ENCODE data around the gene A3GALT2. TPM values are rescaled to one million over a fixed set of nuclear protein-coding genes. Genes with fewer than 3 reads are reported as not detected.

The A3GALT2 gene
- polyA plus RNA-seq, 1 donor from 2014 or later, result 0.35 TPM

- H3K9me2 ChIP-seq (ENCODE audit: insufficient read depth, low read length), result no peaks in the 10 kb centered on the region
- no peak overlapping the region for H2AFZ ChIP-seq (ENCODE audit: low read depth, low read length)
- no peaks in the 10 kb centered on the region for H4K20me1 ChIP-seq (ENCODE audit: insufficient read depth)
- no peaks in the 10 kb centered on the region for H3F3A ChIP-seq (ENCODE audit: insufficient read depth, low read length, poor library complexity, severe bottlenecking)
- no peaks in the 10 kb centered on the region for H3K79me2 ChIP-seq (replicated peaks; ENCODE audit: insufficient read depth, low read length)
- no peak overlapping the region for H3K9ac ChIP-seq (ENCODE audit: low read length)
- H3K4me2 ChIP-seq (ENCODE audit: low read length), result no peak overlapping the region
- no peaks in the 10 kb centered on the region for H3K9me3 ChIP-seq (ENCODE audit: low read length)
- no peaks in the 10 kb centered on the region for H3K27me3 ChIP-seq (ENCODE audit: insufficient read depth, low read depth, low read length)
- TF ChIP-seq, protein P1, sequence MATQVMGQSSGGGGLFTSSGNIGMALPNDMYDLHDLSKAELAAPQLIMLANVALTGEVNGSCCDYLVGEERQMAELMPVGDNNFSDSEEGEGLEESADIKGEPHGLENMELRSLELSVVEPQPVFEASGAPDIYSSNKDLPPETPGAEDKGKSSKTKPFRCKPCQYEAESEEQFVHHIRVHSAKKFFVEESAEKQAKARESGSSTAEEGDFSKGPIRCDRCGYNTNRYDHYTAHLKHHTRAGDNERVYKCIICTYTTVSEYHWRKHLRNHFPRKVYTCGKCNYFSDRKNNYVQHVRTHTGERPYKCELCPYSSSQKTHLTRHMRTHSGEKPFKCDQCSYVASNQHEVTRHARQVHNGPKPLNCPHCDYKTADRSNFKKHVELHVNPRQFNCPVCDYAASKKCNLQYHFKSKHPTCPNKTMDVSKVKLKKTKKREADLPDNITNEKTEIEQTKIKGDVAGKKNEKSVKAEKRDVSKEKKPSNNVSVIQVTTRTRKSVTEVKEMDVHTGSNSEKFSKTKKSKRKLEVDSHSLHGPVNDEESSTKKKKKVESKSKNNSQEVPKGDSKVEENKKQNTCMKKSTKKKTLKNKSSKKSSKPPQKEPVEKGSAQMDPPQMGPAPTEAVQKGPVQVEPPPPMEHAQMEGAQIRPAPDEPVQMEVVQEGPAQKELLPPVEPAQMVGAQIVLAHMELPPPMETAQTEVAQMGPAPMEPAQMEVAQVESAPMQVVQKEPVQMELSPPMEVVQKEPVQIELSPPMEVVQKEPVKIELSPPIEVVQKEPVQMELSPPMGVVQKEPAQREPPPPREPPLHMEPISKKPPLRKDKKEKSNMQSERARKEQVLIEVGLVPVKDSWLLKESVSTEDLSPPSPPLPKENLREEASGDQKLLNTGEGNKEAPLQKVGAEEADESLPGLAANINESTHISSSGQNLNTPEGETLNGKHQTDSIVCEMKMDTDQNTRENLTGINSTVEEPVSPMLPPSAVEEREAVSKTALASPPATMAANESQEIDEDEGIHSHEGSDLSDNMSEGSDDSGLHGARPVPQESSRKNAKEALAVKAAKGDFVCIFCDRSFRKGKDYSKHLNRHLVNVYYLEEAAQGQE (IDR thresholded peaks at IDR 0.05; ENCODE audit: borderline replicate concordance), result no peak
- TF ChIP-seq EZH2 (IDR thresholded peaks at IDR 0.05; ENCODE audit: borderline replicate concordance, insufficient read depth, low read length, poor library complexity, severe bottlenecking), result no peak
- TF ChIP-seq MXI1 (conservative IDR thresholded peaks at IDR 0.05; ENCODE audit: poor library complexity, severe bottlenecking), result no peak
- no peak for TF ChIP-seq TAF1 (IDR thresholded peaks at IDR 0.05; ENCODE audit: low read depth)
- no peak for TF ChIP-seq POLR2AphosphoS5 (IDR thresholded peaks at IDR 0.05)
- no peak for TF ChIP-seq EP300 (conservative IDR thresholded peaks at IDR 0.05; ENCODE audit: poor library complexity, severe bottlenecking)
- TF ChIP-seq RAD21 (conservative IDR thresholded peaks at IDR 0.05), result no peak
- TF ChIP-seq, protein P2, sequence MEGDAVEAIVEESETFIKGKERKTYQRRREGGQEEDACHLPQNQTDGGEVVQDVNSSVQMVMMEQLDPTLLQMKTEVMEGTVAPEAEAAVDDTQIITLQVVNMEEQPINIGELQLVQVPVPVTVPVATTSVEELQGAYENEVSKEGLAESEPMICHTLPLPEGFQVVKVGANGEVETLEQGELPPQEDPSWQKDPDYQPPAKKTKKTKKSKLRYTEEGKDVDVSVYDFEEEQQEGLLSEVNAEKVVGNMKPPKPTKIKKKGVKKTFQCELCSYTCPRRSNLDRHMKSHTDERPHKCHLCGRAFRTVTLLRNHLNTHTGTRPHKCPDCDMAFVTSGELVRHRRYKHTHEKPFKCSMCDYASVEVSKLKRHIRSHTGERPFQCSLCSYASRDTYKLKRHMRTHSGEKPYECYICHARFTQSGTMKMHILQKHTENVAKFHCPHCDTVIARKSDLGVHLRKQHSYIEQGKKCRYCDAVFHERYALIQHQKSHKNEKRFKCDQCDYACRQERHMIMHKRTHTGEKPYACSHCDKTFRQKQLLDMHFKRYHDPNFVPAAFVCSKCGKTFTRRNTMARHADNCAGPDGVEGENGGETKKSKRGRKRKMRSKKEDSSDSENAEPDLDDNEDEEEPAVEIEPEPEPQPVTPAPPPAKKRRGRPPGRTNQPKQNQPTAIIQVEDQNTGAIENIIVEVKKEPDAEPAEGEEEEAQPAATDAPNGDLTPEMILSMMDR (IDR thresholded peaks at IDR 0.05; ENCODE audit: poor library complexity, severe bottlenecking), result no peak
- TF ChIP-seq SMC3 (conservative IDR thresholded peaks at IDR 0.05; ENCODE audit: poor library complexity), result no peak
- H3K36me3 ChIP-seq (ENCODE audit: insufficient read depth, low read length), result peaks cover 5% of the 10 kb centered on the region
- no peak overlapping the region for H3K4me3 ChIP-seq (ENCODE audit: low read length)
- H3K27ac ChIP-seq (ENCODE audit: low read length), result no peak overlapping the region
Measured at GRCh38 chr1:33281554-33282303, 39.2 kb downstream of the A3GALT2 start.

GRCh38 chr1:33280091-33280661, 40.7 kb downstream of the A3GALT2 start:
- Histone ChIP-seq H3K9me3 (ENCODE audit: low read length) (no peaks in the 10 kb centered on the region), H3K79me2 (replicated peaks; ENCODE audit: insufficient read depth, low read length) (no peaks in the 10 kb centered on the region), H3F3A (ENCODE audit: insufficient read depth, low read length, poor library complexity, severe bottlenecking) (no peaks in the 10 kb centered on the region), H2AFZ (ENCODE audit: low read depth, low read length) (no peak overlapping the region), H3K36me3 (ENCODE audit: insufficient read depth, low read length) (peaks cover 5% of the 10 kb centered on the region), H4K20me1 (ENCODE audit: insufficient read depth) (no peaks in the 10 kb centered on the region), H3K9me2 (ENCODE audit: insufficient read depth, low read length) (no peaks in the 10 kb centered on the region), H3K27me3 (ENCODE audit: insufficient read depth, low read depth, low read length) (no peaks in the 10 kb centered on the region), H3K9ac (ENCODE audit: low read length) (no peak overlapping the region), H3K4me2 (ENCODE audit: low read length) (no peak overlapping the region), H3K4me3 (ENCODE audit: low read length) (no peak overlapping the region), H3K27ac (ENCODE audit: low read length) (no peak overlapping the region)
- TF ChIP-seq SMC3 (conservative IDR thresholded peaks at IDR 0.05; ENCODE audit: poor library complexity) (no peak), EZH2 (IDR thresholded peaks at IDR 0.05; ENCODE audit: borderline replicate concordance, insufficient read depth, low read length, poor library complexity, severe bottlenecking) (no peak), RAD21 (conservative IDR thresholded peaks at IDR 0.05) (no peak), POLR2AphosphoS5 (IDR thresholded peaks at IDR 0.05) (no peak), EP300 (conservative IDR thresholded peaks at IDR 0.05; ENCODE audit: poor library complexity, severe bottlenecking) (no peak), TAF1 (IDR thresholded peaks at IDR 0.05; ENCODE audit: low read depth) (no peak), MXI1 (conservative IDR thresholded peaks at IDR 0.05; ENCODE audit: poor library complexity, severe bottlenecking) (no peak)
- TF ChIP-seq, protein P1 (IDR thresholded peaks at IDR 0.05; ENCODE audit: borderline replicate concordance), result no peak
- TF ChIP-seq, protein P2 (IDR thresholded peaks at IDR 0.05; ENCODE audit: poor library complexity, severe bottlenecking), result no peak
